HK-2 (cell line): Measurements from ENCODE around the gene PRKAR1B.

Experiments
- DNase-seq: peaks from one replicate; pipeline ENCODE4 v3.0.0-alpha.2; 2018; ENCODE audit not compliant: unreplicated experiment

PRKAR1B gene

GRCh38 chr7:721619-722248, 5.3 kb downstream of the PRKAR1B start:
- no peak for DNase-seq

- DNase-seq: no peak
Measured at GRCh38 chr7:716636-717035, 10.4 kb downstream of the PRKAR1B start.

- no peak for DNase-seq
Measured at GRCh38 chr7:716222-716621, 10.9 kb downstream of the PRKAR1B start.

GRCh38 chr7:714251-714671, 12.8 kb downstream of the PRKAR1B start:
- DNase-seq: no peak

GRCh38 chr7:713488-714230, 13.4 kb downstream of the PRKAR1B start:
- DNase-seq: no peak

DNA sequence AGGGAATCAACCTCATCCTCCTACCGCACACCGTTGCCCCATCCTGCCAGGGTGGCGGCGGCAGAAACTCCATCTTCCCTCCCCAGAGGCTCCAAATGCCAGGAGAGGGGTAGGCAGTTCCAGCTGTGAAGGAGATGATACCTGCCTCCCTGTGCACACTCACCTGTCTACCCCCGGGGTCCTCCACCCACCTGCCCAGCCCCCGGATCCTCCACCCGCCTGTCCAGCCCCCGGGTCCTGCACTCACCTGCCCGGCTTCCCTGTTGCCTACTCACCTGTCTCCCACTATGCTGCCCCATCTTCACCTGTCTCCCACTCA, 14.0 kb downstream of the PRKAR1B start:
- no peak for DNase-seq

- DNase-seq: no peak
Measured at GRCh38 chr7:712381-713138, 14.5 kb downstream of the PRKAR1B start.

- no peak for DNase-seq
Measured at GRCh38 chr7:711922-712380, 15.1 kb downstream of the PRKAR1B start.

- no peak for DNase-seq
Measured at GRCh38 chr7:711093-711921, 15.8 kb downstream of the PRKAR1B start.

- DNase-seq: no peak
Measured at GRCh38 chr7:710161-710560, 16.9 kb downstream of the PRKAR1B start.

DNA sequence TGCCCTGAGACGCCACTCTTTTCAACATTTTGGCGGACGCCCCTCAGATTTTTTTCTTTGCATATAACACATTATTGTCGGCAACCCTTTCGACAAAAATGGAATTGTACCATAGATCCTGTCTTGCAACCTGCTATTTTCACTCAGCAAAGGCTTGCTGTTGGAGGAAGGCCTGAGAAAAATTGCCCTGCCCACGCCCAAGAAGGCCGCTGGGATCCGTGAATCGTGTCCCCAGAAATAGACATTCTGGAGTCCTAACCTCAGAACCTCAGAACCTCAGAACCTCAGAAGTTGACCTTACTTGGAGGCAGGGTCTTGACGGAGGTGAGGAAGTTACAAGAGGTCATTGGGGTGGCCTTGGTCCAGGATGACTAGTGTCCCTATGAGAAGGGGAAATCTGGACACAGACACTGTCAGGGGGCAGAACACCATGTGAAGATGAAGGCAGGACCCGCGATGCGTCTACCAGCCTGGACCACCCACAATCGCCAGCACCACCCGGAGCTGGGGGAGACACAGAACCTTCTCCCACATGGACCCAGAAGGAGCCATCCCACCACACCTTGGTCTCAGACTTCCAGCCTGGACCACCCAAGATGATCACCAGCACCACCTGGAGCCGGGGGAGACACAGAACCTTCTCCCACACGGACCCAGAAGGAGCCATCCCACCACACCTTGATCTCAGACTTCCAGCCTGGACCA, 19.6 kb downstream of the PRKAR1B start:
- no peak for DNase-seq

DNA sequence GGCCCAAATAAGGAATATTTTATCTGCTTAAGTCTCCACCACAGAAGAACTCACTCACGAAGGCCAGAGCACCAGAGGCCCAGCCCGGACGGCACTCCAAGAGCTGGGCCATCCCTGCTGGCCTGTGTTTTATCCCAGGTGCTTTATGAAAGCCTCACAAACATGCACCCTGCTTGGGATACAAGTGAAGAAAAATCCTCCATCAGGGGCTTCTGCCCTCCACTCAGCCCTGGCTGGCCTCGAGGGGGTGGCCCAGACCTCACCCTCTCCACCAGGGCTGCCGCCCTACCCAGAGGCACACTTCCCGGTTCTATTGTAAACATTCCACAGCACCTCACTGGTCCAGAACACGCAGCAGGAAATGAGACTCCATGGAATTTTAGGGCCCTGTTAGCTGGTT, 20.4 kb downstream of the PRKAR1B start:
- DNase-seq: no peak

- DNase-seq: no peak
Measured at GRCh38 chr7:703049-703448, 24.0 kb downstream of the PRKAR1B start.

- no peak for DNase-seq
Measured at GRCh38 chr7:701086-701671, 25.9 kb downstream of the PRKAR1B start.

GRCh38 chr7:699476-700170, 27.5 kb downstream of the PRKAR1B start:
- DNase-seq: no peak

- DNase-seq: no peak
Measured at GRCh38 chr7:698515-699475, 28.3 kb downstream of the PRKAR1B start.

GRCh38 chr7:696812-697551, 30.1 kb downstream of the PRKAR1B start:
- no peak for DNase-seq

DNA sequence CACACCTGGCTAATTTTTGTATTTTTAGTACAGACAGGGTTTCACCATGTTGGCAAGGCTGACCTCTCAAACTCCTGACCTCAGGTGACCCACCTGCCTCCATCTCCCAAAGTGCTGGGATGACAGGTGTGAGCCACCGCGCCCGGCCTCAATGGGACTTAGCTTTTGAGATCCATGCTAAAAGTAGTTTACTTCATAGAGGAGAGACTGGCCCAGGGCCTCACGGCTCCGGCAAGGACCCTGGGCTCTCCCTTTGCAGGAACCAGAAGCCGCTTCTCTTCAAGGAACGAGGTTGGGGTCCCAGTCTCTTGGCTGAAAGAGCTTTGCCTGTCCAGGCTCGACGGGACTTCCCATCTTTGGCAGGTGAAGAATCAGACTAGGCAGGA, 30.7 kb downstream of the PRKAR1B start:
- DNase-seq: no peak

GRCh38 chr7:693280-693679, 33.8 kb downstream of the PRKAR1B start:
- DNase-seq: no peak
